Mucosa of descending colon (tissue), 3 donors: ENCODE measurements around the gene PLA2G6. TPM values are rescaled to one million over a fixed set of nuclear protein-coding genes. Genes with fewer than 3 reads are reported as not detected.

ENCODE experiments used
- ATAC-seq: fragments of 200-7000 bp; cut with Tn5 transposase; one replicate; pipeline ENCODE4 v1.9.1; 2020; ENCODE audit warnings: mild to moderate bottlenecking, moderate library complexity
- DNase-seq, 3 donors: peaks; one replicate each; pipeline ENCODE4 v3.0.0-alpha.2; 2020
- H3K36me3 ChIP-seq: fragments of 200-600 bp; one replicate; pipeline ENCODE4 v1.8.0; 2021; ENCODE audit warnings: low read depth, mild to moderate bottlenecking
- H3K4me1 ChIP-seq: fragments of 200-600 bp; one replicate; pipeline ENCODE4 v1.8.0; 2021; ENCODE audit warnings: low read depth, mild to moderate bottlenecking
- H3K4me3 ChIP-seq: fragments of 200-600 bp; one replicate; pipeline ENCODE4 v1.8.0; 2021; ENCODE audit warnings: mild to moderate bottlenecking
- H3K9me3 ChIP-seq: fragments of 200-600 bp; one replicate; pipeline ENCODE4 v1.8.0; 2021; ENCODE audit warnings: mild to moderate bottlenecking
- intact Hi-C, 2 donors: fragments of 100-400 bp; cut with DNase I in 1 of 2; cut with micrococcal nuclease in 1 of 2; formaldehyde crosslinking; loops; one replicate each; pipeline versions ENCODE4 v1.11.0 to v1.11.1; 2022; cut with DNase I, micrococcal nuclease
- total RNA-seq, 3 donors: library from RNA; stranded (reverse); fragmentation: NEBNext Ultra II Directional in 2 of 3; extraction: Animal tissue kit (Norgen Biotek cat#: 25700) in 2 of 3; gene quantifications; one replicate each; pipeline versions ENCODE4 v1.2.1 to v1.2.4, GENCODE V29; 2021 to 2023
- TF ChIP-seq, protein P1 (sequence below): fragments of 200-600 bp; IDR thresholded peaks from one replicate; pipeline ENCODE4 v1.8.0; 2022; ENCODE audit warnings: antibody characterized with exemption, mild to moderate bottlenecking
- donor health status: DM: no; HTN: no; CAD: no; lungs with moderate emphysema.
- donor health status: DM: no; HTN: no; CAD: no.
- donor health status: DM: no; HTN: yes; CAD: no.

The PLA2G6 gene
- total RNA-seq, 3 donors from 2014 or later, result 28.5 to 38.7 (median 35.9) TPM

- Histone ChIP-seq H3K9me3 (no peaks in the 10 kb centered on the region), H3K4me1 (peaks cover 25% of the 10 kb centered on the region), H3K36me3 (no peaks in the 10 kb centered on the region), H3K4me3 (no peak overlapping the region)
- intact Hi-C loops, result no loop called here
- TF ChIP-seq, protein P1, sequence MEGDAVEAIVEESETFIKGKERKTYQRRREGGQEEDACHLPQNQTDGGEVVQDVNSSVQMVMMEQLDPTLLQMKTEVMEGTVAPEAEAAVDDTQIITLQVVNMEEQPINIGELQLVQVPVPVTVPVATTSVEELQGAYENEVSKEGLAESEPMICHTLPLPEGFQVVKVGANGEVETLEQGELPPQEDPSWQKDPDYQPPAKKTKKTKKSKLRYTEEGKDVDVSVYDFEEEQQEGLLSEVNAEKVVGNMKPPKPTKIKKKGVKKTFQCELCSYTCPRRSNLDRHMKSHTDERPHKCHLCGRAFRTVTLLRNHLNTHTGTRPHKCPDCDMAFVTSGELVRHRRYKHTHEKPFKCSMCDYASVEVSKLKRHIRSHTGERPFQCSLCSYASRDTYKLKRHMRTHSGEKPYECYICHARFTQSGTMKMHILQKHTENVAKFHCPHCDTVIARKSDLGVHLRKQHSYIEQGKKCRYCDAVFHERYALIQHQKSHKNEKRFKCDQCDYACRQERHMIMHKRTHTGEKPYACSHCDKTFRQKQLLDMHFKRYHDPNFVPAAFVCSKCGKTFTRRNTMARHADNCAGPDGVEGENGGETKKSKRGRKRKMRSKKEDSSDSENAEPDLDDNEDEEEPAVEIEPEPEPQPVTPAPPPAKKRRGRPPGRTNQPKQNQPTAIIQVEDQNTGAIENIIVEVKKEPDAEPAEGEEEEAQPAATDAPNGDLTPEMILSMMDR, result no peak
- DNase-seq, result no peak
- no peak for ATAC-seq
Measured at GRCh38 chr22:38203855-38204514, 22.4 kb upstream of the PLA2G6 start.

DNA sequence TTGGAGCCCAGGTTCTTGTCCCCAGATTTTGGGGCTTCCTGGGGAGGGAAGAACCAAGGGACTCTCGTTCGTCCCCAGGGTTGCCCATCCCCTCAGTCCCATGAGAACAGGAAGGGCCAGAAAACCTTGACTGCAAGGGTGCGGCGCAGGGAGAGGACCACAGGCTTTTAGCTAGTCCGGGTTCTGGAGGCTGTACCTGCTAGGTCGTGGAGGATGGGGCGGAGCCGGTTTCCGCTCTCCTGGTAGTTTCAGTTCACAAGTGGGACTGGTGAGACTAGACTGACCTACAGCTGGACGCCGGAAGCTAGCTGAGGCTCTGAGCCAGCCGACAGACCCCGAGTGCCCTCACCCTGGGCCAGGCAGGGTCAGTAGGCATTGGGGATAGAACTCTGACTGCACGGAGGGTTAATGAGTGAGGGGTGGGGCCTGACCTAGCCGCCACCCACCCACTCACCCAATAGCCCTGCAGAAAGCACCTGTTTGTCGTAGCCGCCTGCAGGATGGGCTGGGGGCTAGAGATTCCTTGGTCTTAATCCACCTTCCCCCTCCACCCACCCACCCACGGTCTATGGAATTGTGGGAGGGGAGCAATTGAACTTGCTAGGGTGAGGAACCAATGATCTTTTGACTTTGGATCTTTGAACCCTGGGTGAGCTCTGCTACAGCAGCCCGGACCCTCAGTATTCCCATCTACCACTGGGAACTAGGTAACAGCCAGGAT, 21.6 kb upstream of the PLA2G6 start:
- ATAC-seq (peak; percentile 64), DNase-seq (peak; percentile 85 to 90 (median 86))
- TF ChIP-seq, protein P1, result no peak
- intact Hi-C loops, result no loop called here
- Histone ChIP-seq H3K4me1 (peaks cover 25% of the 10 kb centered on the region), H3K4me3 (peak overlapping the region; percentile 46), H3K9me3 (no peaks in the 10 kb centered on the region), H3K36me3 (no peaks in the 10 kb centered on the region)

DNA sequence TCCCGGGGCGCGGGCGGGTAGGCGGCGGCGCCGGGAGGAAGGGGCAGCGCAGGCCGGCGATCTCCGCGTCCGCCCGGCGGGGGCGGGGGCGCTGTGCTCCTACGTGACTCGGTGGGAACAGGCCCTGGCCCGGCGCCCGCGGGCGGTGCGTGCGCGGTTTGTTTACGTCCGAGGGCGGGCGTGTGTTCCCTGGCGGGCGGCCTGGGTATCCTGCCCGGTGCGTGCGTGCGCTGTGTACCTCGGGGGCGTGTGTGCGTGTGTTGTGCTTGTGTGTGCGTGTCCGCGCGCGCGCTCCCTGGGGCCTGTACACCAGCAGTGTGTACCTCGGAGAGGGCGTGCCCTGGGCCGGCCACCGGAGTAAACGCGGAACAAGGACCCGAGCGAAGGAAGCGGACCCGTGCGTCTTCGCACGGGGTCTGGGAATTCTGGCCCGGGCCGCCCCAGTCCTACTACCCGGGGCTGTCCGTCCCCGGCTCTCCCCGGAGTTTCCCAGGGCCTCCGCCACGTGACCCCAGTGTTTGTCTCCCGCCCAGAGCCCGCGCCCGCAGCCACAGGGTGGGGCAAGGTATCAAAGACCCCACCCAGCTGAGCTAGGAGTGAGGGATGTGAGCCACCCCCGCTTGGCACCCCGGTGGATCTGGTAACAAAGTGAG, 20.9 kb upstream of the PLA2G6 start:
- no peaks in the 10 kb centered on the region for H3K9me3 ChIP-seq
- no peaks in the 10 kb centered on the region for H3K36me3 ChIP-seq
- peaks cover 25% of the 10 kb centered on the region for H3K4me1 ChIP-seq
- DNase-seq (peak; percentile 87 to 90 (median 87)), ATAC-seq (peak; percentile 69)
- intact Hi-C loops, result no loop called here
- TF ChIP-seq, protein P1, result no peak
- H3K4me3 ChIP-seq, result peak overlapping the region; percentile 46

DNA sequence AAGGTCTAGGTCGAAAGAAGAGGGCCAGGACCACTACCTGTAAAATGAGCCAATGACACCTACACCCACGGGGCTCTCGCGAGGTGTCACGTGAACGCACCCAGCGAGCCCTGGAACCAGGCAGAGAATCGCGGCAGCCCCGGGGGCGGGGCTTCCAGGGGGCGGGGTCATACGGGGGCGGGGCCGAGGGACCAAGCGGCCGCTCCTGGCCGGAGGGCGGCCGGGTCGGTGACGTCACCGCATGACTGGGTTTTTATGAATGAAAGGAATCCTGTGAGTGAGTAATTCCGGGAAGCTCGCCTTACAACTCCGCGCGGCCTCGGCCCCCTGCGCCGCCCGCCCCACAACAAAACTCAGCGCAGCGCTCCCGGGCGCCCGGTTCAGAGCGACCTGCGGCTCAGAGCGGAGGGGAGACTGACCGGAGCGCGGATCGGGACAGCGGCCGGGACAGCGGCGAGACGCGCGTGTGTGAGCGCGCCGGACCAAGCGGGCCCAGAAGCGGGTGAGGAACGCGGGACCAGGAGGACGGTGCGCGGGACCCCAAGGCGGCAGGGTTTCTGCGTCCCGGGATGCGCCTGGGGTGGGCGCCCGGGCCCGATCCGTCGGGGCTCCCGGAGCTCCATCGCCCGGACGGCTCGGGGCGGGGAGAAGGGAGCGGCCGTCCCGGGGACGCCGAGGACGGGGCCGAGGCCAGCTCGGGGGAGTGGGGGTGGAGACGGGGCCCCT, 20.2 kb upstream of the PLA2G6 start, which contains the start of gene MAFF:
MAFF (plus strand) TSS at position 284 of the 726 bp plus-strand sequence. CDS start 11,860 bp downstream, outside the sequence.
- intact Hi-C loops, result no loop called here
- ATAC-seq, result peak; percentile 82
- peak within 1 kb of the TSS; percentile 46 for H3K4me3 ChIP-seq
- DNase-seq, result peak; percentile 97 to 98 (median 97)
- H3K36me3 ChIP-seq, result no peaks in the 10 kb centered on the region
- TF ChIP-seq, protein P1, result no peak
- H3K9me3 ChIP-seq, result no peaks in the 10 kb centered on the region
- peaks cover 25% of the 10 kb centered on the region for H3K4me1 ChIP-seq

- intact Hi-C loops, result no loop called here
- Histone ChIP-seq H3K9me3 (no peaks in the 10 kb centered on the region), H3K36me3 (no peaks in the 10 kb centered on the region), H3K4me3 (peak overlapping the region; percentile 46), H3K4me1 (peaks cover 25% of the 10 kb centered on the region)
- ATAC-seq (no peak), DNase-seq (no peak)
- TF ChIP-seq, protein P1, result no peak
Measured at GRCh38 chr22:38201371-38201710, 19.7 kb upstream of the PLA2G6 start.
